ENCODE results near the gene CFAP99. TPM values are rescaled to one million over a fixed set of nuclear protein-coding genes. Genes with fewer than 3 reads are reported as not detected.

The CFAP99 gene
- total RNA-seq, 1 donor from 2014 or later: not detected

DNA sequence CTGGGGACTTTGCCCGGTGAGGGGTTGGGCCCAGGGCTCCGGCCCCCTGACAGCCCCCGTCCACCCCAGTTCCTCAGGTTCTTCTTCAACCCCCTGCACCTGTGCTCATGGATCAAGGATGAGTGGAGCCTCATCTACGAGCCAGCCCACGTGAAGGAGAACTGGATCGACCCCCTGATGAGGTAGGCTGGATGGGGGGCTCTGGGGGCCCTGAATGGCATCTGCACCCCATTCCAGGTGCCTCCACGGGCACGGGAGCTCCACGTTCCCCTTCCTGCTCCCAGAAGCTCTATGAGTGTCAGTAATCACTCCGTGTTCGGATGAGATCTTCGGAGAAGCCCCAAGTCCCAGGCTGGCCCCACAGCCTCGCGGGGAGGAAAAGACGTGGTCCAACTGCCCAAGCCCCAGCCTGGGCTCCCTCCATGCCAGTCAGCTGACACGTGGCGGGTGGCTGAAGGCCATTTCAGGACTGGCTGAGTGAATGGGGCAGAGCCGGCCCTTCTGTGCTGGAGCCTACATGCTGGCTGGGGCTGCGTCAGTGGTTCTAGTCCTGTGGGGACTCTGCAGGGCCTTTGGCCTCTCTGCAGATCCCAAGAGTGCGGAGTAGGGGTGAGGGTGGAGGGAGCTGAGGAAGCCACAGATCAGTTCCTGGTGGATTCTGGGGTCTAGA lies 24.4 kb downstream of the CFAP99 start:
- DNase-seq (ENCODE audit: low spot score, unreplicated experiment): no peak
- Mint-ChIP-seq H3K27me3 (no peaks in the 10 kb centered on the region), H3K4me3 (ENCODE audit: low read depth) (no peak overlapping the region), H3K36me3 (ENCODE audit: insufficient read depth) (no peaks in the 10 kb centered on the region), H3K4me1 (ENCODE audit: low read depth) (no peaks in the 10 kb centered on the region), H3K27ac (no peak overlapping the region), H3K9me3 (ENCODE audit: low read depth) (no peaks in the 10 kb centered on the region)
- TF ChIP-seq, protein P1, sequence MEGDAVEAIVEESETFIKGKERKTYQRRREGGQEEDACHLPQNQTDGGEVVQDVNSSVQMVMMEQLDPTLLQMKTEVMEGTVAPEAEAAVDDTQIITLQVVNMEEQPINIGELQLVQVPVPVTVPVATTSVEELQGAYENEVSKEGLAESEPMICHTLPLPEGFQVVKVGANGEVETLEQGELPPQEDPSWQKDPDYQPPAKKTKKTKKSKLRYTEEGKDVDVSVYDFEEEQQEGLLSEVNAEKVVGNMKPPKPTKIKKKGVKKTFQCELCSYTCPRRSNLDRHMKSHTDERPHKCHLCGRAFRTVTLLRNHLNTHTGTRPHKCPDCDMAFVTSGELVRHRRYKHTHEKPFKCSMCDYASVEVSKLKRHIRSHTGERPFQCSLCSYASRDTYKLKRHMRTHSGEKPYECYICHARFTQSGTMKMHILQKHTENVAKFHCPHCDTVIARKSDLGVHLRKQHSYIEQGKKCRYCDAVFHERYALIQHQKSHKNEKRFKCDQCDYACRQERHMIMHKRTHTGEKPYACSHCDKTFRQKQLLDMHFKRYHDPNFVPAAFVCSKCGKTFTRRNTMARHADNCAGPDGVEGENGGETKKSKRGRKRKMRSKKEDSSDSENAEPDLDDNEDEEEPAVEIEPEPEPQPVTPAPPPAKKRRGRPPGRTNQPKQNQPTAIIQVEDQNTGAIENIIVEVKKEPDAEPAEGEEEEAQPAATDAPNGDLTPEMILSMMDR (IDR thresholded peaks at IDR 0.05; ENCODE audit: unreplicated experiment): no peak

DNA sequence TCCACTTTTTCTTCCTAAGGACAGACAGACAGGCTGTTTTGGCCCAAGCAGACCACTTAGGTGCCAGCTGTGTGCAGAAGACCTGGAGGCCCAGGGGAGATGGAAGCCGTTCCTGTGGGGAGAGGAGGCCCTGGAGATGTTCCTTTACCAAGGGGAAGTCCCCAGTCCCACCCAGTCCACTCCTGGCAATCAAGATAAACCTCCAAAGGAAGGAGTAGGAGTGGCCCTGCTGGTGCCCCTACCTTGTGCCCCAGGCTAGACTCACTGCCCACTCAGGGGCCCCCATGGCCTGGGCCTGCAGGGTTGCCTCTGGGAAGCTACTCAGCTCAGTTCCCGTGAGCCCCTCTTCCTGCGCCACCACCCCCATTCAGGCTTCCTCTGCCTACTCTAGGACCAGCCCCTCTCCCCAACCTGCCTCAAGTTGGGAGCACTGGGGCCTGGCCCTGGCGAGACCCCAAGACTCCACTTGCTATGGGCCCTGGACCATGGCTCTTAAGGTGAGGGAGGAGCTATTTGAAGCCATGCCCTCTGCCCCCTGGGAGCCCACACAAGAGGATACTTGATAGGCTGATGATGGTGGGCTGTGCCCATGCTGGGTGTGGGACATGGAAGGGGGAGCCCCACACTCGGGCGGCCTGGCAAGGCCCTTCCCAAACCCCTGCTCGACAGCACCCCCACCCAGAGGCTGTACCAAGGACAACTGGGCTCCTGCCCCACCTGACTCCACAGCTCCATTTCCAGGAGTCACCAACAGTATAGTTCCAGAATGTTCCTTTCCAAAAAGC lies 25.4 kb downstream of the CFAP99 start:
- no peak for DNase-seq (ENCODE audit: low spot score, unreplicated experiment)
- TF ChIP-seq, protein P1 (IDR thresholded peaks at IDR 0.05; ENCODE audit: unreplicated experiment): no peak
- Mint-ChIP-seq H3K4me3 (ENCODE audit: low read depth) (no peak overlapping the region), H3K4me1 (ENCODE audit: low read depth) (no peaks in the 10 kb centered on the region), H3K9me3 (ENCODE audit: low read depth) (no peaks in the 10 kb centered on the region), H3K27me3 (no peaks in the 10 kb centered on the region), H3K27ac (no peak overlapping the region), H3K36me3 (ENCODE audit: insufficient read depth) (no peaks in the 10 kb centered on the region)

DNA sequence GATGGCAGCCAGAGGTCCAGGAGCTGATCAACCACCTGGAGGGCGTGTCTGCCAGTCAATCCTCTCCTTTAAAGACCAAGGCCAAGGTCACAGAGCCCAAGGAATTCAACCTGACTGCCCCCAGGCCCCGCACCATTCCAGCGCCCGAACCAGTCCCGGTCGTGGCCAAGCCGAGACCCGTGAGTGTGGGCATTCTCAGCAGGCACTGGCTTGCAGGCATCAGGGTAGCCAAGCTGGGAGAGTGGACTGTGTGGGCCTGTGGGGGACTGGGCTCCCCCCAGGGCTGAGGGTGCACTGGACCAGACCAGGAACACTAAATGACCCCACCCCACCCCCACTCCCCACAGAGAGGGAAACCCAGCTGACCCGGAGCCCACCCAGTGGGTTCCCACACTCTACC lies 26.4 kb downstream of the CFAP99 start:
- Mint-ChIP-seq H3K27me3 (no peaks in the 10 kb centered on the region), H3K4me3 (ENCODE audit: low read depth) (no peak overlapping the region), H3K27ac (no peak overlapping the region), H3K4me1 (ENCODE audit: low read depth) (no peaks in the 10 kb centered on the region), H3K36me3 (ENCODE audit: insufficient read depth) (no peaks in the 10 kb centered on the region), H3K9me3 (ENCODE audit: low read depth) (no peaks in the 10 kb centered on the region)
- DNase-seq (ENCODE audit: low spot score, unreplicated experiment): no peak
- TF ChIP-seq, protein P1 (IDR thresholded peaks at IDR 0.05; ENCODE audit: unreplicated experiment): no peak

DNA sequence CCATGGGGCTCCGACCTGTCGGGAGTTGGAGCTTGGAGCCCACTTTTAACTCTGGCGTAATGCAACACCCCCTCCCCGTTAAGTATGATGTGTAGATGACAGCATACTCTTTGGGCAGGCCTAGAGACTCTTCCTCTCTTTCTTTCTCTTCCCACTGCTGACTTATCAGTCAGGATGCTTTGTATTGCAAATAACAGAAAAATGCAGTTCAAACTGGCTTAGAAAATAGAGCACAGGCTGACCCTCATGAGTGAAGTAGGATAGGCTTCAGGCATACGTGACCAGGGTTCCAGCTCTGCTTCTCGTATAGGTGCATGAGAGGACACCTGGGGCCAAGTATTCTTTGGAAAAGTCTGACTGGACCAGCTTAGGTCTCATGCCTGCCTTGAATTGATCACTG lies 26.8 kb downstream of the CFAP99 start:
- TF ChIP-seq, protein P1 (IDR thresholded peaks at IDR 0.05; ENCODE audit: unreplicated experiment): no peak
- no peak for DNase-seq (ENCODE audit: low spot score, unreplicated experiment)
- H3K9me3 Mint-ChIP-seq (ENCODE audit: low read depth): no peaks in the 10 kb centered on the region
- no peaks in the 10 kb centered on the region for H3K36me3 Mint-ChIP-seq (ENCODE audit: insufficient read depth)
- H3K4me1 Mint-ChIP-seq (ENCODE audit: low read depth): no peaks in the 10 kb centered on the region
- no peak overlapping the region for H3K27ac Mint-ChIP-seq
- H3K27me3 Mint-ChIP-seq: no peaks in the 10 kb centered on the region
- no peak overlapping the region for H3K4me3 Mint-ChIP-seq (ENCODE audit: low read depth)

DNA sequence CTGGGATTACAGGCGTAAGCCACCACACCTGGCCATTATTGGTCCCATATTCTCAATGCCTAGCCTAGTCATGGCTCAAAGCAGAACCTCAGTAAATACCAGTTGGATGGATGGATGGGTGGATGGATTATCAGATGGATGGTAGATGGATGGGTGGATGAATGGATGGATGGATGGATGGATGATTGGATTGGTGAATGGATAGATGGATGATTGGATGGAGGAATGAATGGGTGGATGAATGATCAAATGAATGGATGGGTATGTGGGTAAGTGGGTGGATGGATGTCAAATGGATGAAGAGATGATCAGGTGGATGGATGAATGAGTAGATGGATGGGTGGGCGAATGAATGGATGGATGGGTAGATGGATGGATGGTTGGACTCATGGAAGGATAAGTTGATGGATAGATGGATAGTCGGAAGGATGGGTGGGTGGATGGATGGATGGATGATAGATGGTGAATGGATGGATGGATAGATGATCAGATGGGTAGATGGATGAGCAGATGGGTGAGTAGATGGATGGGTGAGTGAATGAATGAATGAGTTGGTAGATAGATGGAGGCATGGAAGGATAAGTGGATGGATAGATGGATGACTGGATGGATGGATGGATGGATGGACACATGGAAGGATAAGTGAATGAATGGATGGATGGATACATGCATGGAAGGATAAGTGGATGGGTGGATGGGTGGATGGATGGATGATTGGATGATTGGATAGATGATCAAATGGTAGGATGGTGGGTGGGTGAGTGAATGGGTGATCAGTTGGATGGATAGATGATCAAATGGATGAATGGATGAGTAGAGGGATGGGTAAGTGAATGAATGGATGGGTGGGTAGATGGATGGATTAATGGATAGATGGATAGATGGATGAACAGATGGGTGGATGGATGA lies 28.2 kb downstream of the CFAP99 start:
- TF ChIP-seq, protein P1 (IDR thresholded peaks at IDR 0.05; ENCODE audit: unreplicated experiment): no peak

More for the DNA sequence above, 28.2 kb downstream of the CFAP99 start:
- H3K27me3 Mint-ChIP-seq: no peaks in the 10 kb centered on the region
- H3K4me1 Mint-ChIP-seq (ENCODE audit: low read depth): no peaks in the 10 kb centered on the region
- no peak overlapping the region for H3K27ac Mint-ChIP-seq
- DNase-seq (ENCODE audit: low spot score, unreplicated experiment): no peak
- H3K36me3 Mint-ChIP-seq (ENCODE audit: insufficient read depth): no peaks in the 10 kb centered on the region
- H3K4me3 Mint-ChIP-seq (ENCODE audit: low read depth): no peak overlapping the region
- H3K9me3 Mint-ChIP-seq (ENCODE audit: low read depth): no peaks in the 10 kb centered on the region

Data from progenitor cell of endocrine pancreas (in vitro differentiated cells).